ENCODE measurements around the gene PPP6R1.

GRCh38 chr19:55244004-55244680 is 14.7 kb downstream of the PPP6R1 start:
- no peak for TF ChIP-seq CTCF (conservative IDR thresholded peaks at IDR 0.05)
- TF ChIP-seq EZH2 (IDR thresholded peaks at IDR 0.05; ENCODE audit: low read depth) = no peak
